Measurements from ENCODE around the gene LRMDA.

DNA sequence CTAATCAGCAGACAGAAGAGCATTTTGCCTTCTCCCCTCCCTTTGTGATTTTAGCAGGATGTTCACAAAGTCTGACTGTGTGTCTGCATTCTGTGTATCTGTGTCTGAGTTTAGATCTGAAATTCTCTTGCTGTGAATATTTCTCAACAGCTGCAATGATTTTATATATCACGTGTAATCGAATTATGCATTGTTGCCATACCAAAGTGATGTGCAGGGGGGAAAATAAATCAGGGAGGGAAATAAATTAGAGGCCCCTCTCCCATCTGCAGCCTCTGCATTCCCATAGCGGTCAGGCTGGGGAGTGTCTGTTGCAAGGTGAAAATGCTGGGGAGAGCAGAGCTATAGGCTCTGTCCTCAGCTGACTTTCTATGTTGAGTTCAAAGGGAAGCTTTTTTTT, 209.0 kb downstream of the LRMDA start:
- TF ChIP-seq, protein P1, sequence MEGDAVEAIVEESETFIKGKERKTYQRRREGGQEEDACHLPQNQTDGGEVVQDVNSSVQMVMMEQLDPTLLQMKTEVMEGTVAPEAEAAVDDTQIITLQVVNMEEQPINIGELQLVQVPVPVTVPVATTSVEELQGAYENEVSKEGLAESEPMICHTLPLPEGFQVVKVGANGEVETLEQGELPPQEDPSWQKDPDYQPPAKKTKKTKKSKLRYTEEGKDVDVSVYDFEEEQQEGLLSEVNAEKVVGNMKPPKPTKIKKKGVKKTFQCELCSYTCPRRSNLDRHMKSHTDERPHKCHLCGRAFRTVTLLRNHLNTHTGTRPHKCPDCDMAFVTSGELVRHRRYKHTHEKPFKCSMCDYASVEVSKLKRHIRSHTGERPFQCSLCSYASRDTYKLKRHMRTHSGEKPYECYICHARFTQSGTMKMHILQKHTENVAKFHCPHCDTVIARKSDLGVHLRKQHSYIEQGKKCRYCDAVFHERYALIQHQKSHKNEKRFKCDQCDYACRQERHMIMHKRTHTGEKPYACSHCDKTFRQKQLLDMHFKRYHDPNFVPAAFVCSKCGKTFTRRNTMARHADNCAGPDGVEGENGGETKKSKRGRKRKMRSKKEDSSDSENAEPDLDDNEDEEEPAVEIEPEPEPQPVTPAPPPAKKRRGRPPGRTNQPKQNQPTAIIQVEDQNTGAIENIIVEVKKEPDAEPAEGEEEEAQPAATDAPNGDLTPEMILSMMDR (conservative IDR thresholded peaks at IDR 0.05; ENCODE audit: low read depth, low read length) = no peak
- no peak for TF ChIP-seq EZH2 (IDR thresholded peaks at IDR 0.05; ENCODE audit: borderline replicate concordance, low read depth, low read length, poor library complexity, severe bottlenecking)
